Measurements from ENCODE around the gene CZIB. TPM values are rescaled to one million over a fixed set of nuclear protein-coding genes. Genes with fewer than 3 reads are reported as not detected.

Gene CZIB
- polyA plus RNA-seq, 2 of the 4 experiments (the other 2 are of a cell fraction): 33.1 to 66.2 TPM

GRCh38 chr1:53196017-53196484, 24.4 kb downstream of the CZIB start (continued):
- TF ChIP-seq, protein P1, sequence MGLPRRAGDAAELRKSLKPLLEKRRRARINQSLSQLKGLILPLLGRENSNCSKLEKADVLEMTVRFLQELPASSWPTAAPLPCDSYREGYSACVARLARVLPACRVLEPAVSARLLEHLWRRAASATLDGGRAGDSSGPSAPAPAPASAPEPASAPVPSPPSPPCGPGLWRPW (IDR thresholded peaks at IDR 0.05): no peak
- TF ChIP-seq CBX2 (IDR thresholded peaks at IDR 0.05; ENCODE audit: borderline replicate concordance, low read depth): no peak

DNA sequence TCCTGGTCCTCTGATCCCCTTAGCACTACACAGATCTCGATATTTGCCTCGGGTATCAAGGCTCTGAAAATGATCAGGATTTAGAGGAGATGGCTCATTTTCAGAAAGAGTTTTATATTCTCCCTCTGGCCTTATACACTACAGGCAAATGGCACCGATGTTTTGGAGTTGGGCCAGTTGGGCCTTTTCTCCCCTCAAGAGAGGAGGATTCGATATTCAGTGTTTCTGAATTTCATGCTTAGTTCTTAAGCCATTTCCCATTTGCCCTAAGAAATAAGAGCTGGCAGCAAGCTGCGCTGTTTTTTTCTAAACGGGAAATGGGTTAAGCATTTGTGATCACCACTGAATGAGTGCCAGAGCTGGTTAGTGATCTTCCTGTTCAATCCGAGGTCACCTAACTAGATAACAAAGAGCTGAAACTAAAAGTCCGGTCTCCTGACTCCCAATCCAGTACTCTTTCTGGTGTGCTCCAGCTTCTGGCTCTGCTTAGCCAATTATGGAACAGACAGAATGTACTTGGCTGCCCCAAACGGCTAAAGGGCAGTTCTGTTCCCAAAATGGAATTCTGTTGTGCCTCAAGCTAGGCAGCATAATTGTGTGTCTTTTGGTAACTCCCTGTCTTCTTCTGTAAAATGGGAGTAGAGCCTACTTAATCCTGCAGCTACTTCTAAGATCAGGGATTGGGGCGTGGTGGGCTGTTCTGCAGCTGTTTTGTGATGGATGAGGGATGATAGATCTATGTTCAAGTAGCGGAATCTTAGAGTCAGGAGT, 25.0 kb downstream of the CZIB start:
- no peak for DNase-seq (ENCODE audit: low read depth in 1 of 2, low spot score in 1 of 2)
- ChIA-PET CTCF (interaction anchor here (1.6 to 3.6 kb wide), 2 partner anchors 10 to 13 kb away, joined by 5 to 24 read pairs; no protein-coding TSS in a partner anchor), POLR2A (no interaction called here)
- TF ChIP-seq, protein P2, sequence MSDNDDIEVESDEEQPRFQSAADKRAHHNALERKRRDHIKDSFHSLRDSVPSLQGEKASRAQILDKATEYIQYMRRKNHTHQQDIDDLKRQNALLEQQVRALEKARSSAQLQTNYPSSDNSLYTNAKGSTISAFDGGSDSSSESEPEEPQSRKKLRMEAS (IDR thresholded peaks at IDR 0.05): no peak
- TF ChIP-seq ZNF302 (CRISPR knock-in tag; IDR thresholded peaks at IDR 0.05) (no peak), EP300 (IDR thresholded peaks at IDR 0.05) (no peak), HDAC2 (IDR thresholded peaks at IDR 0.05) (no peak), GATA3 (IDR thresholded peaks at IDR 0.05; ENCODE audit: borderline replicate concordance) (no peak), HOXA7 (CRISPR knock-in tag; IDR thresholded peaks at IDR 0.05) (no peak), TP53 (CRISPR knock-in tag; IDR thresholded peaks at IDR 0.05) (no peak), CHD4 (IDR thresholded peaks at IDR 0.05; ENCODE audit: borderline replicate concordance) (no peak)
- H3K4me3 ChIP-seq: no peak overlapping the region
- no peak overlapping the region for H3K27ac ChIP-seq
- H3K9me3 ChIP-seq: no peaks in the 10 kb centered on the region
- peaks cover 9% of the 10 kb centered on the region for H3K4me1 ChIP-seq
- peak overlapping the region; percentile 81; the same call in 2 of the 3 replicates for H3K4me2 ChIP-seq
- no peak for ATAC-seq
- no peak for FAIRE-seq
- WGBS (ENCODE audit: missing lambda C conversion rate): 89% methylated on average over 11 of the region's 11 CpGs

GRCh38 chr1:53190210-53190611, 30.2 kb downstream of the CZIB start:
- CTCF ChIA-PET: interaction anchor here (2.2 kb wide), 2 partner anchors 8 to 269 kb away, joined by 9 read pairs; partner anchors contain the start of gene ECHDC2
- Histone ChIP-seq H3K4me2 (no peak overlapping the region), H3K4me1 (no peaks in the 10 kb centered on the region), H3K27ac (no peak overlapping the region), H3K9me3 (no peaks in the 10 kb centered on the region), H3K4me3 (no peak overlapping the region)
- DNase-seq (ENCODE audit: low read depth in 1 of 2, low spot score in 1 of 2): no peak
- no peak for FAIRE-seq
- POLR2A ChIA-PET: no interaction called here
- 87% methylated on average over 8 of the region's 10 CpGs for WGBS (ENCODE audit: missing lambda C conversion rate)
- TF ChIP-seq ESRRA (IDR thresholded peaks at IDR 0.05; ENCODE audit: borderline replicate concordance, low read length) (no peak), BCL3 (IDR thresholded peaks at IDR 0.05) (no peak), TP53 (CRISPR knock-in tag; IDR thresholded peaks at IDR 0.05) (no peak), PBX3 (IDR thresholded peaks at IDR 0.05) (no peak), POLR2A (IDR thresholded peaks at IDR 0.05; ENCODE audit: low read length) (no peak), SREBF2 (IDR thresholded peaks at IDR 0.05) (no peak)
- no peak for ATAC-seq

GRCh38 chr1:53189061-53189460, 31.4 kb downstream of the CZIB start:
- ATAC-seq: no peak
- no peak for FAIRE-seq
- Histone ChIP-seq H3K4me3 (no peak overlapping the region), H3K4me2 (no peak overlapping the region), H3K9me3 (no peaks in the 10 kb centered on the region), H3K4me1 (no peaks in the 10 kb centered on the region), H3K27ac (no peak overlapping the region)
- 84% methylated on average over 5 of the region's 5 CpGs for WGBS (ENCODE audit: missing lambda C conversion rate)
- DNase-seq (ENCODE audit: low read depth in 1 of 2, low spot score in 1 of 2): no peak
- CTCF ChIA-PET: interaction anchor here (2.2 kb wide), 1 partner anchor 268 kb away, joined by 9 read pairs; the partner anchor contains the start of gene ECHDC2
- POLR2A ChIA-PET: no interaction called here
- TF ChIP-seq BCL3 (IDR thresholded peaks at IDR 0.05) (no peak), RNF2 (IDR thresholded peaks at IDR 0.05; ENCODE audit: borderline replicate concordance, low read depth) (no peak), MAZ (IDR thresholded peaks at IDR 0.05; ENCODE audit: borderline replicate concordance, low read depth, low read length) (no peak), TP53 (CRISPR knock-in tag; IDR thresholded peaks at IDR 0.05) (no peak)

Measured in A549 (cell line).